B cell (primary cell): ENCODE results near the gene STAT4. TPM values are rescaled to one million over a fixed set of nuclear protein-coding genes. Genes with fewer than 3 reads are reported as not detected.

Experiments
- ATAC-seq: fragments of 200-7000 bp; cut with Tn5 transposase; one replicate; pipeline ENCODE4 v1.10.0; 2021; ENCODE audit warnings: low read depth, mild to moderate bottlenecking, moderate number of reproducible peaks, moderate library complexity
- CTCF ChIA-PET: fragments of 350-600 bp; sonication (Branson Sonifier 250); formaldehyde crosslinking; loops from one replicate; lab custom pipeline; 2021; ENCODE audit warnings: antibody characterized with exemption, inconsistent platforms; lab: Charles Lee
- POLR2A ChIA-PET: fragments of 350-600 bp; sonication (Branson Sonifier 250); formaldehyde crosslinking; loops from one replicate; lab custom pipeline; 2021; ENCODE audit warnings: antibody characterized with exemption; lab: Charles Lee
- DNase-seq: peaks from one replicate; pipeline ENCODE4 v3.0.0; 2013
- H2AFZ ChIP-seq: 2 replicates; pipeline ENCODE4 v1.6.1; 2012; ENCODE audit warnings: mild to moderate bottlenecking, low read depth, low read length; ENCODE audit not compliant: insufficient read depth, poor library complexity, severe bottlenecking
- H3K27ac ChIP-seq, 2 donors: 1 replicate in 1 of 2; 2 replicates in 1 of 2; pipeline ENCODE4 v1.5.1; 2012 to 2013; ENCODE audit warnings: low read length in 2 of 2, mild to moderate bottlenecking in 2 of 2, moderate library complexity in 1 of 2
- H3K27me3 ChIP-seq, 4 experiments: fragments of 200-600 bp in 1 of 4; sonication (generic) in 1 of 4; replicated peaks in 1 of 4; 1 replicate in 2 of 4; 2 replicates in 2 of 4; pipeline versions ENCODE4 v1.6.1 to v1.7.0; 2013 to 2016; ENCODE audit warnings: low read length in 3 of 4, mild to moderate bottlenecking in 2 of 4, mixed read lengths in 1 of 4, moderate library complexity in 1 of 4; ENCODE audit not compliant: insufficient read depth in 4 of 4, control insufficient read depth in 3 of 4; ENCODE audit errors: control extremely low read depth in 1 of 4
- H3K36me3 ChIP-seq, 2 experiments: replicated peaks in 1 of 2; 1 replicate in 1 of 2; 2 replicates in 1 of 2; pipeline versions ENCODE4 v1.6.1 to v1.7.1; 2013; ENCODE audit warnings: low read length in 1 of 2; ENCODE audit not compliant: insufficient read depth in 2 of 2, control insufficient read depth in 1 of 2; ENCODE audit errors: control extremely low read depth in 1 of 2, extremely low read depth in 1 of 2
- H3K4me1 ChIP-seq, 2 donors: fragments of 200-600 bp in 1 of 2; sonication (generic) in 1 of 2; 1 replicate in 1 of 2; 2 replicates in 1 of 2; pipeline versions ENCODE4 v1.5.1 to v1.6.1; 2013 to 2017; ENCODE audit warnings: low read length in 2 of 2; ENCODE audit not compliant: control insufficient read depth in 2 of 2, insufficient read depth in 2 of 2
- H3K4me2 ChIP-seq: replicated peaks from 2 replicates; pipeline ENCODE3; 2012; ENCODE audit warnings: mild to moderate bottlenecking, low read depth, low read length; ENCODE audit not compliant: poor library complexity, severe bottlenecking
- H3K4me3 ChIP-seq, 5 experiments: fragments of 200-600 bp in 1 of 5; sonication (generic) in 1 of 5; 1 replicate in 3 of 5; 2 replicates in 2 of 5; pipeline versions ENCODE4 v1.5.1 to v1.7.0; 2011 to 2016; ENCODE audit warnings: low read length in 4 of 5, mild to moderate bottlenecking in 4 of 5, low read depth in 2 of 5, control low read depth in 1 of 5, moderate library complexity in 1 of 5; ENCODE audit not compliant: insufficient read depth in 1 of 5; ENCODE audit errors: control extremely low read depth in 1 of 5, extremely low read depth in 1 of 5
- H3K79me2 ChIP-seq: fragments of 200-600 bp; sonication (generic); one replicate; pipeline ENCODE4 v1.6.0; 2016; ENCODE audit warnings: low read length; ENCODE audit not compliant: control insufficient read depth, insufficient read depth
- H3K9ac ChIP-seq: fragments of 200-600 bp; sonication (generic); 2 replicates; pipeline ENCODE4 v1.6.1; 2017; ENCODE audit warnings: mild to moderate bottlenecking, low read length, moderate library complexity
- H3K9me3 ChIP-seq, 3 donors: one replicate each; pipeline versions ENCODE4 v1.6.1 to v1.7.1; 2013; ENCODE audit warnings: low read length in 2 of 3; ENCODE audit not compliant: control insufficient read depth in 2 of 3, insufficient read depth in 1 of 3; ENCODE audit errors: control extremely low read depth in 1 of 3
- H4K20me1 ChIP-seq: 2 replicates; pipeline ENCODE4 v1.6.0; 2012; ENCODE audit warnings: mild to moderate bottlenecking, low read length; ENCODE audit not compliant: insufficient read depth, control insufficient read depth, poor library complexity, severe bottlenecking
- H3K27ac Mint-ChIP-seq: one replicate; pipeline ENCODE4 v1.8.0; 2021; ENCODE audit warnings: mixed read lengths
- H3K27me3 Mint-ChIP-seq: one replicate; pipeline ENCODE4 v1.8.0; 2021; ENCODE audit warnings: mixed read lengths
- H3K4me1 Mint-ChIP-seq: one replicate; pipeline ENCODE4 v1.8.0; 2021; ENCODE audit warnings: mixed read lengths
- H3K4me3 Mint-ChIP-seq: one replicate; pipeline ENCODE4 v1.8.0; 2021; ENCODE audit warnings: mixed read lengths
- H3K9me3 Mint-ChIP-seq: one replicate; pipeline ENCODE4 v1.8.0; 2022; ENCODE audit warnings: mixed read lengths; ENCODE audit not compliant: insufficient read depth
- EZH2 ChIP-seq: IDR thresholded peaks from 2 replicates; pipeline ENCODE4 v1.6.1; 2012; ENCODE audit warnings: borderline replicate concordance, low read depth, mild to moderate bottlenecking, moderate library complexity, low read length; ENCODE audit not compliant: insufficient read depth, poor library complexity, severe bottlenecking
- WGBS: methylation state at CpG from one replicate; pipeline ENCODE4 v1.1.5; 2013; ENCODE audit warnings: missing lambda C conversion rate; ENCODE audit not compliant: insufficient coverage; 5-methylcytosine and 5-hydroxymethylcytosine counted together
- intact Hi-C: fragments of 100-400 bp; cut with micrococcal nuclease; formaldehyde crosslinking; loops from one replicate; pipeline ENCODE4 v1.10.0; 2022
- polyA plus RNA-seq: library from polyadenylated mRNA; depleted of rRNA; stranded (reverse); fragments of >200 nt; gene quantifications from 2 replicates; pipeline ENCODE4 v1.2.3, GENCODE V29; 2012
- total RNA-seq, 2 donors: library from RNA; stranded (reverse); fragments of 120-200 nt in 1 of 2; gene quantifications; 1 replicate in 1 of 2; 2 replicates in 1 of 2; pipeline versions ENCODE4 v1.2.3 to v1.2.4, GENCODE V29; 2013 to 2022
- TF ChIP-seq, protein P1 (sequence below): fragments of 200-600 bp; IDR thresholded peaks from one replicate; pipeline ENCODE4 v1.8.0; 2022; ENCODE audit warnings: antibody characterized with exemption, mild to moderate bottlenecking

The STAT4 gene
- total and polyA plus RNA-seq, 2 donors (not counting 1 experiment from before 2014, with no cell fraction given), result 2.0 to 62.1 TPM

DNA sequence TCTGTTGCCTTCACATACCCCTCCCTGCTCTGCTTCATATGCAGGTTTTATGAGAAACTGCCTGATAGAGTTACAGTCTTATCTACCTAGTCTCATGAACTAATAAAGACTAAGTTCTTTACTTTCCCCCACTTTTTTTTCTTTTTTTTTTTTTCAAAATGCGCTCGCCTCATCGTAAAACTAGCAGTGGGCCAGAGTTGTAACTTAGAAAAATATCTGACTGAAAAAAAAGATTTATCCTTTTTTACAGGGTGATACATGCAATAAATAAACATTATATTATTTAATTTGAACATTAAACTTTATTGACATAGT is 83.9 kb downstream of the STAT4 start:
- no peak overlapping the region for H3K27ac ChIP-seq
- no peak overlapping the region for H3K4me3 Mint-ChIP-seq
- no peaks in the 10 kb centered on the region for H3K4me1 ChIP-seq
- H3K79me2 ChIP-seq, result no peaks in the 10 kb centered on the region
- no peaks in the 10 kb centered on the region for H3K36me3 ChIP-seq
- H3K4me1 Mint-ChIP-seq, result peaks cover 3% of the 10 kb centered on the region
- no peak overlapping the region for H2AFZ ChIP-seq
- ChIA-PET POLR2A (no interaction called here), CTCF (interaction anchor here (1.2 kb wide), 1 partner anchor 14 kb away, joined by 4 read pairs; no protein-coding TSS in a partner anchor)
- no peaks in the 10 kb centered on the region for H3K9me3 Mint-ChIP-seq
- H3K9me3 ChIP-seq, result no peaks in the 10 kb centered on the region
- peaks cover 0 to 3% (median 0%) of the 10 kb centered on the region in 4 experiments for H3K27me3 ChIP-seq
- no peak overlapping the region for H3K4me2 ChIP-seq
- H3K27me3 Mint-ChIP-seq, result peaks cover 10% of the 10 kb centered on the region
- TF ChIP-seq EZH2, result no peak
- TF ChIP-seq, protein P1, sequence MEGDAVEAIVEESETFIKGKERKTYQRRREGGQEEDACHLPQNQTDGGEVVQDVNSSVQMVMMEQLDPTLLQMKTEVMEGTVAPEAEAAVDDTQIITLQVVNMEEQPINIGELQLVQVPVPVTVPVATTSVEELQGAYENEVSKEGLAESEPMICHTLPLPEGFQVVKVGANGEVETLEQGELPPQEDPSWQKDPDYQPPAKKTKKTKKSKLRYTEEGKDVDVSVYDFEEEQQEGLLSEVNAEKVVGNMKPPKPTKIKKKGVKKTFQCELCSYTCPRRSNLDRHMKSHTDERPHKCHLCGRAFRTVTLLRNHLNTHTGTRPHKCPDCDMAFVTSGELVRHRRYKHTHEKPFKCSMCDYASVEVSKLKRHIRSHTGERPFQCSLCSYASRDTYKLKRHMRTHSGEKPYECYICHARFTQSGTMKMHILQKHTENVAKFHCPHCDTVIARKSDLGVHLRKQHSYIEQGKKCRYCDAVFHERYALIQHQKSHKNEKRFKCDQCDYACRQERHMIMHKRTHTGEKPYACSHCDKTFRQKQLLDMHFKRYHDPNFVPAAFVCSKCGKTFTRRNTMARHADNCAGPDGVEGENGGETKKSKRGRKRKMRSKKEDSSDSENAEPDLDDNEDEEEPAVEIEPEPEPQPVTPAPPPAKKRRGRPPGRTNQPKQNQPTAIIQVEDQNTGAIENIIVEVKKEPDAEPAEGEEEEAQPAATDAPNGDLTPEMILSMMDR, result no peak
- H3K9ac ChIP-seq, result no peak overlapping the region
- no CpG with 5 or more reads among the region's 3 CpGs for WGBS
- no peak overlapping the region for H3K27ac Mint-ChIP-seq
- H4K20me1 ChIP-seq, result no peaks in the 10 kb centered on the region
- no peak for ATAC-seq
- DNase-seq, result no peak
- no peak overlapping the region for H3K4me3 ChIP-seq
- intact Hi-C loops, result no loop called here

DNA sequence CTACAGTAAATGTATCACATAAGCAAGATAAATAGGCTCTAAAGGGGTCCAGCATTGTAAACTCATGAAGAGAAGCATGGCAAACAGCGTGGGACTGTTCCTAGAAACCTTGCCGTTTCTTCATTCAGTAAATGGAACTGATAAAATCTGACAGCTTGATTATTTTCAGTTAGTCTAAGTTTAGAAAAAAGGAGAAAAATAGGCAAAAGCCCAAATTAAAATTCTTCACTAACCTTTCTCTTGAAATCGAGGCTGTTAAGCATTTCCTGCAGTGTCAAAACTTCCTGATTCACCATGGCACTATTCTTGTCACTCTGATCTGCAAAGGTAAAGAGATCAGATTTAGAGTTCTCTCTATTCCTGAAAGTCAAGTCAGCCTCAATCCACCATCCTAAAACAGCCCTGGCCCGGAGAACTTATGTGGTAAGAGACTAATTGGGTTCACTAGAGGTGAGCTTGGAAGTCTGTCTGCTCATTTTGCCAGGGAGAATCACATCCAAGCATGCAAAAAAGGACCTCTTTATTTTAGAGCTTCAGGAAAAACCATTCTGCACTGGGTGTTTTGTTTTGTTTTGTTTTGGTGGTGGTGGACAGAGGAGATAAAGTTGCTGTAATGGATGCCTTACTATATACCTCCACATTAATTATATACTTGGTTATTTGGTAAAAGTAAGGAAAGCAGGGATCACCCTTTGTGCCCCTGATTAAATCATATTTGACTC is 84.4 kb downstream of the STAT4 start:
- Histone ChIP-seq H3K4me1 (no peaks in the 10 kb centered on the region), H3K36me3 (no peaks in the 10 kb centered on the region), H3K4me3 (no peak overlapping the region), H4K20me1 (no peaks in the 10 kb centered on the region), H3K27me3 (peaks cover 0 to 3% (median 0%) of the 10 kb centered on the region in 4 experiments), H3K79me2 (no peaks in the 10 kb centered on the region), H3K27ac (no peak overlapping the region), H3K9me3 (no peaks in the 10 kb centered on the region), H2AFZ (peak overlapping the region; percentile 7), H3K4me2 (no peak overlapping the region), H3K9ac (no peak overlapping the region)
- WGBS, result 10% methylated on average over 2 of the region's 4 CpGs
- Mint-ChIP-seq H3K27ac (no peak overlapping the region), H3K27me3 (peaks cover 11% of the 10 kb centered on the region), H3K9me3 (no peaks in the 10 kb centered on the region), H3K4me1 (peaks cover 3% of the 10 kb centered on the region), H3K4me3 (no peak overlapping the region)
- ChIA-PET CTCF (interaction anchor here (0.7 to 1.2 kb wide), 2 partner anchors 14 to 89 kb away, joined by 3 to 4 read pairs; no protein-coding TSS in a partner anchor), POLR2A (no interaction called here)
- intact Hi-C loops, result no loop called here
- ATAC-seq (no peak), DNase-seq (no peak)
- no peak for TF ChIP-seq EZH2
- TF ChIP-seq, protein P1, result no peak
